Panc1 (cell line): ENCODE results near the gene SPACA6.

Experiments used
- CTCF ChIP-seq: fragments of 450-650 bp; IDR thresholded peaks from 2 replicates; pipeline ENCODE4 v1.5.1; 2017; ENCODE audit warnings: mild to moderate bottlenecking
- TCF7L2 ChIP-seq: IDR thresholded peaks from 2 replicates; pipeline ENCODE4 v1.6.1; 2011; ENCODE audit warnings: mild to moderate bottlenecking, low read depth, low read length, inconsistent platforms

GRCh38 chr19:51749979-51750378 is 56.8 kb downstream of the SPACA6 start:
- TF ChIP-seq CTCF = no peak
- no peak for TF ChIP-seq TCF7L2
